ENCODE data around the gene ZDHHC7. TPM values are rescaled to one million over a fixed set of nuclear protein-coding genes. Genes with fewer than 3 reads are reported as not detected.

The ZDHHC7 gene
- total and polyA plus RNA-seq, 9 of the 15 experiments (the other 6 are each of a cell fraction or from before 2014, with no cell fraction given) = 1.7 to 49.7 (median 37.4) TPM

DNA sequence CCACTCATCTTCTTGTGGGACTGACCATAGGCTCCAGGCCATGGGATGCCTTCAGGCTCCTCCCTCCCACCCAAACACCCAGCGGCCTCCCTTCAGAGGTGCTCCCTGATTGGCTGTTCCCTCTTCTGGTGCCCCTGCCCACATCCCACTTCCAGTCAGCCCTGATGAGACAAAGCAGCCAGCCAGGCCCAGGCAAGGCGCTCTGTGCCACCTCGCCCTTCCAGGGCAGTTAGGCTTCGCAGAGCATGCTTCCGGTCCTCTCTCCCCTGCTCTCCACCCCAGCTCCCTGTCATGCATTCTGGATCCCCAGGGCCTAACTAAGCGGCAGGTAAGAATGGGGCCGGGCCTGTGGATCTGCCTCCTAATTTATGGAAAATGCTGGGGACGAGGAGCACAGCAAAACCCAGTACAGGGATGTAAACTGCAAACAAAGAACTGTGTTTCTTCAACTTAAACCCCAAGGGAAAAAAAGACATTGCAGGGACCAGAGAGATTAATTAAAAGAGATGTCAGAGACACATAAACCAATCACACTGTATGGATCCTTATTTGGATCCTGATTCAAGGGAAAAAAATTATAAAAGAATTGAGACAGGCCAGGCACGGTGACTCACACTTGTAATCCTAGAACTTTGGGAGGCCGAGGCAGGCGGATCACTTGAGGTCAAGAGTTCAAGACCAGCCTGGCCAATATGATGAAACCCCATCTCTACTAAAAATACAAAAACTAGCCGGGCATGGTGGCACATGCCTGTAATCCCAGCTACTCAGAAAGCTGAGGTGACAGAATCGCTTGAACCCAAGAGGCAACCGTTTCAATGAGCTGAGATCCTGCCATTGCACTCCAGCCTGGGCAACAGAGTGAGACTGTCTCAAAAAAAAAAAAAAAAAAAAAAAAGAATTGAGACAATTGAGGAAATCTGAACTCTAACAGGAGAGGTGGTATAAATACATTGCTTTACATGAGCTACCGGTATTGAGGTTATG lies 26.0 kb downstream of the ZDHHC7 start:
- 0 out of 4 replicates have a peak overlapping the region, but pooled peaks of 1 of the 2 experiments have one; percentile 54 for H3K9ac ChIP-seq (ENCODE audit: insufficient read depth in 1 of 2, low read depth in 2 of 2, low read length in 2 of 2)
- no peak for ATAC-seq
- H4K20me1 ChIP-seq (replicated peaks; ENCODE audit: control insufficient read depth, insufficient read depth, low read length) = peaks cover 9% of the 10 kb centered on the region; the same call in 1 of the 2 replicates
- H2AFZ ChIP-seq (ENCODE audit: low read depth, low read length) = no peak overlapping the region
- H3K27me3 ChIP-seq (ENCODE audit: control insufficient read depth in 2 of 2, insufficient read depth in 2 of 2, low read length in 2 of 2) = no peaks in the 10 kb centered on the region
- no peak overlapping the region for H3K27ac ChIP-seq (ENCODE audit: extremely low read depth, low read depth, low read length)
- in situ Hi-C loops (cut with MboI) = no loop called here
- H3K4me2 ChIP-seq (ENCODE audit: insufficient read depth, low read length) = no peak overlapping the region
- TF ChIP-seq, protein P1, sequence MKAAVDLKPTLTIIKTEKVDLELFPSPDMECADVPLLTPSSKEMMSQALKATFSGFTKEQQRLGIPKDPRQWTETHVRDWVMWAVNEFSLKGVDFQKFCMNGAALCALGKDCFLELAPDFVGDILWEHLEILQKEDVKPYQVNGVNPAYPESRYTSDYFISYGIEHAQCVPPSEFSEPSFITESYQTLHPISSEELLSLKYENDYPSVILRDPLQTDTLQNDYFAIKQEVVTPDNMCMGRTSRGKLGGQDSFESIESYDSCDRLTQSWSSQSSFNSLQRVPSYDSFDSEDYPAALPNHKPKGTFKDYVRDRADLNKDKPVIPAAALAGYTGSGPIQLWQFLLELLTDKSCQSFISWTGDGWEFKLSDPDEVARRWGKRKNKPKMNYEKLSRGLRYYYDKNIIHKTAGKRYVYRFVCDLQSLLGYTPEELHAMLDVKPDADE (conservative IDR thresholded peaks at IDR 0.05; ENCODE audit: control insufficient read depth, low read depth, low read length) = no peak
- TF ChIP-seq, protein P2, sequence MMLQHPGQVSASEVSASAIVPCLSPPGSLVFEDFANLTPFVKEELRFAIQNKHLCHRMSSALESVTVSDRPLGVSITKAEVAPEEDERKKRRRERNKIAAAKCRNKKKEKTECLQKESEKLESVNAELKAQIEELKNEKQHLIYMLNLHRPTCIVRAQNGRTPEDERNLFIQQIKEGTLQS (IDR thresholded peaks at IDR 0.05) = 0 out of 2 replicates have a peak, but pooled peaks have one; percentile 30
- TF ChIP-seq, protein P2 (CRISPR knock-in tag; conservative IDR thresholded peaks at IDR 0.05) = no peak
- TF ChIP-seq, protein P3, sequence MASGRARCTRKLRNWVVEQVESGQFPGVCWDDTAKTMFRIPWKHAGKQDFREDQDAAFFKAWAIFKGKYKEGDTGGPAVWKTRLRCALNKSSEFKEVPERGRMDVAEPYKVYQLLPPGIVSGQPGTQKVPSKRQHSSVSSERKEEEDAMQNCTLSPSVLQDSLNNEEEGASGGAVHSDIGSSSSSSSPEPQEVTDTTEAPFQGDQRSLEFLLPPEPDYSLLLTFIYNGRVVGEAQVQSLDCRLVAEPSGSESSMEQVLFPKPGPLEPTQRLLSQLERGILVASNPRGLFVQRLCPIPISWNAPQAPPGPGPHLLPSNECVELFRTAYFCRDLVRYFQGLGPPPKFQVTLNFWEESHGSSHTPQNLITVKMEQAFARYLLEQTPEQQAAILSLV (tag; IDR thresholded peaks at IDR 0.05) = no peak
- TF ChIP-seq ZNF140 (CRISPR knock-in tag; IDR thresholded peaks at IDR 0.05) (no peak), ZNF384 (IDR thresholded peaks at IDR 0.05; ENCODE audit: low read depth, low read length) (0 out of 2 replicates have a peak, but pooled peaks have one; percentile 13), ZNF316 (IDR thresholded peaks at IDR 0.05) (0 out of 2 replicates have a peak, but pooled peaks have one; percentile 14), MTA1 (IDR thresholded peaks at IDR 0.05; ENCODE audit: borderline replicate concordance) (no peak)
- BruUV-seq (replicated peaks) = no TSS peak
- H3K36me3 ChIP-seq (ENCODE audit: control insufficient read depth, insufficient read depth, low read length) = peaks cover 85% of the 10 kb centered on the region
- H3K4me1 ChIP-seq (replicated peaks in 1 of 2; ENCODE audit: control insufficient read depth in 2 of 2, insufficient read depth in 2 of 2, low read length in 2 of 2) = peaks cover 17 to 31% of the 10 kb centered on the region in 2 experiments
- no peaks in the 10 kb centered on the region; the same call in 2 of the 3 replicates for H3K79me2 ChIP-seq (ENCODE audit: control insufficient read depth, insufficient read depth, low read length)
- H3K9me1 ChIP-seq (ENCODE audit: control insufficient read depth, insufficient read depth, low read length) = peaks cover 12% of the 10 kb centered on the region
- peak in 2 of 4 experiments; percentile 41 to 43 for DNase-seq (ENCODE audit: extremely low read depth in 1 of 4, low spot score in 3 of 4)
- H3K9me3 ChIP-seq (replicated peaks; ENCODE audit: control insufficient read depth, insufficient read depth, low read depth, low read length) = no peaks in the 10 kb centered on the region
- POLR2A ChIA-PET = interaction anchor here (0.6 to 1.0 kb wide), 2 partner anchors 9 to 124 kb away, joined by 3 read pairs; no protein-coding TSS in a partner anchor
- CTCF ChIA-PET (ENCODE audit: low intra/inter-chr PET ratio) = no interaction called here
- intact Hi-C loops (cut with micrococcal nuclease) = no loop called here
- WGBS (ENCODE audit: insufficient coverage, low coverage, missing lambda C conversion rate) = 71% methylated on average over 15 of the region's 15 CpGs
- FAIRE-seq = no peak
- H3K4me3 ChIP-seq = no peak overlapping the region

All from K562 (cell line).